Activated CD4-positive, CD25-positive, alpha-beta regulatory T cell treated with anti-CD3 and anti-CD28 coated beads, Interleukin-2, amount 50 U/mL, for 16 hours (primary cell): ENCODE results near the gene HMG20A.
"Not testable (repeated sequence)": the region's sequence is repeated elsewhere in the genome, so short reads cannot be mapped to it uniquely, and the experiment has no call there.

Experiments used
- DNase-seq: peaks from one replicate; pipeline ENCODE4 v3.0.0-alpha.2; 2020; ENCODE audit warnings: low read depth, low spot score

HMG20A gene

DNA sequence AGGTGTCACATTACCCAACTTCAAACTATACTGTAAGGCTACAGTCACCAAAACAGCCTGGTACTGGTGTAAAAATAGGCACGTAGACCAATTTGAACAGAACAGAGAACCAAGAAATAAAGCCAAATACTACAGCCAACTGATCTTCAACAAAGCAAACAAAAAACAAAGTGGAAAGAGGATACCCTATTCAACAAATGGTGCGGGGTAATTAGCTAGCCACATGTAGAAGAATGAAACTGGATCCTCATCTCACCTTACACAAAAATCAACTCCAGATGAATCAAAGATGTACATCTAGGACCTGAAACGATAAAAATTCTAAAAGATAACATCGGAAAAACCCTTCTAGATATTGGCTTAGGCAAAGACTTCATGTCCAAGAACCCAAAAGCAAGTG is 13.8 kb upstream of the HMG20A start:
- no peak for DNase-seq

DNA sequence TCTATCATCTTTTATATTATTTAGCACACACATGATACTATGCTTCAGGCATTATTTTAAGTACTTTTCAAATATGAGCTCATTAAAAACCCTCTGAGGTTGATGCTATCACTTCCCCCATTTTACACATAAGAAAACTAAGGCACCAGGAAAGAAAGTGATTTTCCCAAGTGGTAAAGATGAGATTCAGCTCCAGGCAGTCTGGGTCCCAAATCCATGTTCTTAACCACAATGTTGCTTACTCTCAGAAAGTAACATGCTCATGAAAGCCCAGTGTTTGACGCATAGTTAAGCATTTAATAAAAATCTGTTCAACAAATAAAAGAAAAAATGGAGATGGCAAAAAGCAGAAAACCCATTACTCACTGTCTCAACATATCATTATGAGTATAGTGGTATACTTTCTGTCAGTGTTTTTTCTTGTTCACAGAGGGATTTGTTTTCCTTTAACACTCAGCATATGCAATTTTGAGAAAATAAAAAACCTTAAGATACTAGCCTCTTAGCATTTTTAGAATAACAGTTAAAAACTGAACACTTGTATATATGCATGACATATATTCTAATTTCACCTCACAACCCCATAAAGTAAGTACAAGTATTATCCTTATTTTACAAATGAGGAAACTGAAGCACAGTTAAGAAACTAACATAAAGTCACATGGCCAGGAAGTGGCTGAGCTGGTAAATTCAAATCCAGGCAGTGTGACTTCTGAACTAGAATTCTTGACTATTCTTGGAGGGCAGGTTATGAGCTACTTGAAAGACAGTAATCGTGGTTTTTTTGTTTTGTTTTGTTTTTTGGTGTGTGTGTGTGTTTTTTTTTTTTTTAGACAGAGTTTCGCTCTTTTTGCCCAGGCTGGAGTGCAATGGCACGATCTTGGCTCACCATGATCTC is 11.2 kb upstream of the HMG20A start:
- DNase-seq: no peak

DNA sequence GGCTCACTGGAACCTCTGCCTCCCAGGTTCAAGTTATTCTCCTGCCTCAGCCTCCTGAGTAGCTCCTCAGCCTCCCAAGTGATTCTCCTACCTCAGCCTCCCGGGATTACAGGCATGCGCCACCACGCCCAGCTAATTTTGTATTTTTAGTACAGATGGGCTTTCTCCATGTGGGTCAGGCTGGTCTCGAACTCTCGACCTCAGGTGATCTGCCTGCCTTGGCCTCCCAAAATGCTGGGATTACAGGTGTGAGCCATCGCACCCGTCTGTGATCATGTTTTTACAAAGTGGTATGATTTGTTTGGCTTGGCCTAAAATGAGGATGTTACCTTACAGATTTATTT is 10.6 kb upstream of the HMG20A start:
- not testable (repeated sequence) for DNase-seq

DNA sequence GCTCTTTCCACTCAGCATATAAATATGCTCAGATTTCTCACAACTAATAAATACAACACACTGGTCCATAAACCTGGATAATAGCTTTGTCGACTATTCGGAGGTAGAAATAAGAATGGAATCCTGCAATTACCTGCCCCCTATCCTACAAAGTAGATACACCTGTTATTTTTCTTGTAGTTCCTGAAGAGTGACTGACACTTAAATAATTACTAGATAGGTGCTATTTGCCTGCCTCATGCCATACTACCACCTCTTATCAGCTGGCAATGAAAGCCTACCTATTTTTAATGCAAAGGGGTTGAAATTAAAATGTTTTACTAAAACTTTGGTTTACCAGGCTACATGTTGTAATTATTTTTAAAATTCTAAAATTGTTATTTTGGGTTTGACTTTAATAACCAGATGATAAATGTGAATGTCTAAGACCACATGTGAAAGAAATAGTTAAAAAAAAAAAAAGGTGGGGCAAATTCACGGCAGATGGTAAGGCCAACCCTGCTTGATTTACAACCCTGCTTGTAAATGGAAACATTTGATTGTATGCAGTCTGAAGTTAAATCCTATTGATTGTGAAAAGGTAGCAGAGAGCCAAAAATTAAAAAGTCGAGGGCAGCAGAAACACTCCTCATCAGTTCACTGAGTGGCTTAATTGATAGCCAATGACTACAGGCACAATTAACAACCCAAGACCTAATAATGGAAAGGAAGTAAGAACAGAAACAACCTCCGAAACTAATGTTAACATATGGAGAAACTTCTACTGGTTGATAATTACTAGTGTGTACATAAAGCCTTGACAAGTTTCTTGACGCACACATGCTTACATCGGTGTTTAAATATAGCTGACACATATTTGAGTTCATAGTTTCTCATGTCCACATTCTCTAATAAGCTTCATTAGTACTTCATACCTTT is 9.7 kb upstream of the HMG20A start:
- no peak for DNase-seq

DNA sequence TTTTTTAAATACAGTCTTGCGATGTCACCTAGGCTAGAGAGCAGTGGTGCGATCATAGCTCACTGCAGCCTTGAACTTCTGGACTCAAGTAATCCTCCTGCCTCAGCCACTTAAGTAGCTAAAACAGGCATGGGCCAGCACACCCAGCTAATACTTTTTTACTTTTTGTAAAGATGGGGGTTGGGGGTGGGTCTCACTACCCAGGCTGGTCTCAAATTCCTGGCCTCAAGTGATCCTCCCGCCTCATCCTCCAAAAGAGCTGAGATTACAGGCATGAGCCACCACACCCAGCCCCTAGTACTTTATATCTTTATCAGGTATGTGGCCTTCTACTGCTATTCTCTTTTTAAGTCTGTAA is 9.1 kb upstream of the HMG20A start:
- no peak for DNase-seq

DNA sequence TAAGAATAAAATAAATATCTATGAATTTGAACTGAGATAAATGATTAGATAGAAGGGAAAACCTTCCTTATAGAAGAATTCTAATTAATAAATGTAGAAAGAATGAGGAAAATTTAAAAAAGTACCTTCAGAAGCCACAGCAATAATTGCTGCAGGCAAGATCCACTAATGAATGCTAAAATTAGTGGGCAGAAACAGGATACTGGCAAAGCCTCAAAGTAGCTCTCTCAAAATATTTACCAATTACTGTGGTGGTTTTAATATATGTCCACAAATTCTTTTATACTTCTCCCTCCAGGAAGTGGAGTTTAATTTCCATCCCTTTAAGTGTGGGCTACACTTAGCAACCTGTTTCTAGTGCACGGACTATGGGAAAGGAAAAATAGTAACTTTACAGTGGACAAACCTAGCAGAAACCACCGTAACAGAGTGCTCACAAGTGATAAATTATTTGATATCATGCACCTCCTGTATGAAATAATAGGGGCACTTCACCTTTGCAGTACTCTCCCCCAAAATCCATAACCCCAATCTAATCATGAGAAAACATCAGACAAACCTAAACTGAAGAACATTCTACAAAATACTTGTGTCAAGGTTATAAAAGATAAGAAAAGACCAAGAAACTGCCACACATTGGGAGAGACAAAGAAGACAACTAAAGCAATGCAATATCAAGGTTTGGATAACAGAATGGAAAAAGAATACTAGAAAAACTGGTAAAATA is 7.6 kb upstream of the HMG20A start:
- no peak for DNase-seq

DNA sequence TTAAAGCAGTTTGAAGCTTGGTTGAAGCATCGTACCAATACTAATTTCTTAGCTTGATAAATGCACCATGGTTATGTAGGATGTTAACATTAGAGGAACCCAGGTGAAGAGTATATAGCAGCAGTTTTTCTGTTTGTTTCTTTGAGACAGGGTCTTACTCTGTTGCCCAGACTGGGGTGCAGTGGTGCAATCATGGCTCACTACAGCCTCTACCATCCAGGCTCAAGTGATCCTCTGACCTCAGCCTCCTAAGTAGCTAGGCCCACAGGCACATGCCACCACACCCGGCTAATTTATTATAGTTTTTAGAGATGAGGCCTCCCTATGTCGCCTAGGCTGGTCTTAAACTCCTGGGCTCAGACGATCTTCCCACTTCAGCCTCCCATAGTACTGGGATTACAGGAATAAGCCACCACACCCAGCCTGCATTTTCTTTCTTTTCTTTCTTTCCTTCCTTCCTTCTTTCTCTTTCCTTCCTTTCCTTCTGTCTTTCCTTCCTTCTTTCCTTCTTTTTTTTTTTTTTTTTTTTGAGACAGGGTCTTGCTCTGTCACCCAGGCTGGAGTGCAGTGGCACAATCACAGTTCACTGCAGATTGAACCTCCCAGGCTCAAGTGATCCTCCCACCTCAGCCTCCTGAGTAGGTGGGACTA is 6.9 kb upstream of the HMG20A start:
- DNase-seq: no peak

DNA sequence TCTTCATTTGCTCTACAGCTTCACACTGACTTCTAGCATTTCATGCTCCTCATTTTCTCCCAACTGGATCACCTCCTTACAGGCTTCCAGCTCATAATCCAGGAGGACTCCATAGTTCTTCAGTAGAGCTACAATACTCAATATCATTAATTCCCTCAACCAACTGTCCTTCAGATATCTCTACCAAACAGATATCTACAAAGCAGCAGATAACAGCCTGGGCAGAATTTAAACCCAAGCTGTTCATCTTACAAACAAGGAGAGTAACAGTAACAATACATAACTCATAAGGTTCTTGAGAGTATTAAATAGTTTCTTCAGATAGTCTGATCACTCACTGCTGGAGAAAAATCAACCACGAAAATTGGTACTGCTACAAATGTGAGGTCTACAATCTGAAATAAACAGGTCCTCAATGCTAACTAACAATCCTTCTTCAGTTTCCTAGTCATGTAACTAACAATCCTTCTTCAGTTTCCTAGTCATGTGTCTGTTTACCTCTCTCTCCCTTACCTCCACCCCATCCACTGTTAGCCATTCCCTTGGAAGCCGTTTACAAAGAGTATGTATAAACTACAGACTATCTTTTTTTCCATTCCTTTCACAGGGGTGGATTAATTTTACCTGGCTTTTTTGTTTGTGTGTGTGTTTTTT is 5.8 kb upstream of the HMG20A start:
- no peak for DNase-seq

DNA sequence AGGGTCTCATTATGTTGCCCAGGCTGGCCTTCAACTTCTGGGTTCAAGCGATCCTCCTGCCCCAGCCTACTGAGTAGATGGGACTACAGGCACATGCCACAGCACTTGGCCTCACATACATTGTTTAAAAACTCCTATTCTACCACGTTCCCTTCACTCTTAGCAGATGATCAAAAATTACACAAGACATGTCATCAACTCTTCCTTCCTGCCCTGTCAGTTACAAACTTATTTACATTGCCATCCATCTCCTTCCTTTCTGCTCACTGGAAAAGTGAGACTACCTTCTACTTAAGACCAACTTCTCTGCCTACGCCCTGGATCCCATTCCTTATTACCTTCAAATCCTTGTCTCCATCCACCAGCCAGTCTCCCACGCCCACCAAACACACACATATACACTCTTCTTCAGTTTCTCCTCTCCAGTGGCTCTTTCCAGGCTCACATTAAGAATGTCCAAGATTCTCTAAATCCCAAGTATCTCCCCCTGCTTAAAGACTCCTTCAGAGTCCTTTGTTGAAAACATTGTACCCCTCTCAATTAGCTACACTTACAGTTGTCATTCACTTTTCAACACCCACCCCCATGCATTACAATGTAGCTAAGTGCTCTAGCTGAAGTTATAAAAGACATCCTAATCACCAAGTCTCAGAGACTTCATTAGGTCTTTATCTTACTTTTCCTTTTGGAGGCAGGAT is 5.1 kb upstream of the HMG20A start:
- no peak for DNase-seq

DNA sequence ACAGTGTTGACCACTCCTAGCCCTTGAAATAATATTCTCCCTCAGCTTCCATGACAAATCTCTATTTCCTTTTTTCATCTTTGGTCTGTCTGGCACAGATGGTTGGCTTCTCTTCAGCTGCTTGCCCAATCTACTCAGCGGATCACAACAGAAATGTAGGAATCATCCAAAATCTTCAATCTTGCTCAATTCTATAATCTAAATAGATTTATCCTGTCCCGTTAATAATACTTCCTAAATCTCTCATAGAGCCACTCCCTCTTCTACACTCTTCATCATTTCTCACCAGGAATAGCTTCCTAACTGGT is 4.6 kb upstream of the HMG20A start:
- no peak for DNase-seq

DNA sequence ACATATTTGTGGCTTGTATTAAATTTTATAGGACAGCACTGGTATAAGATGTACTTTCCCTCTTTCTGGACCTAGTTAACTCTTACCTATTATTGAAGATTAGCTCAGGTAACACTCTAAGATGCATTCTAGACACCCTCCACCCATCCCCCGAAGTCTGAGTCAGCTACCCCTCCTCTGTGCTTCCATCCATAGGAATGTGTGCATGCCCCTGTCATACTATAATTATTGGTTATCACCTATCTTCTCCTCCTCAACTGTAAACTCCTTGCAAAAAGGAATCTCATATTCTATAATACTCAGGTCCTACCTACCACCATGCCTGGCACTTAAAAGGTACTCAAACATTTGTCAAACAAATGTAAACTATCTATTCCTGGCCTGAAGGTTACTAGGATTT is 3.7 kb upstream of the HMG20A start:
- no peak for DNase-seq

DNA sequence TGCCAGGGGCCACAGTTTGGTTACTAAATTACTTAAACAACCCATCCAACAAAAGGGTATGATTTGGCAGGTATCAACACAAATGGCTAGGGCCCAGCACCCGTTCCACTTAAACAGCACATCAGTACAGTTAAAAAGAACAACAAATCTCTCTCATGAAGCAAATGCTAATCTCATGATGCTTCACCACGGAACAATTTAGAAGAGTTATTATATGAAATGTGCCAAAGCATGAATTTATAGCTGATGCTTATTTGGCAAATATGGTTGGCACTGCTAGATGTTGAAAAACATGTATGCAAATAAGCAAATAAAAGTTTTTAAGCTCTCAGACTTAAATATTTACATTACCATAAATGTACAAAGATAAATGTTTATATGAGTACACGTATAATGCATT is 3.1 kb upstream of the HMG20A start:
- no peak for DNase-seq

DNA sequence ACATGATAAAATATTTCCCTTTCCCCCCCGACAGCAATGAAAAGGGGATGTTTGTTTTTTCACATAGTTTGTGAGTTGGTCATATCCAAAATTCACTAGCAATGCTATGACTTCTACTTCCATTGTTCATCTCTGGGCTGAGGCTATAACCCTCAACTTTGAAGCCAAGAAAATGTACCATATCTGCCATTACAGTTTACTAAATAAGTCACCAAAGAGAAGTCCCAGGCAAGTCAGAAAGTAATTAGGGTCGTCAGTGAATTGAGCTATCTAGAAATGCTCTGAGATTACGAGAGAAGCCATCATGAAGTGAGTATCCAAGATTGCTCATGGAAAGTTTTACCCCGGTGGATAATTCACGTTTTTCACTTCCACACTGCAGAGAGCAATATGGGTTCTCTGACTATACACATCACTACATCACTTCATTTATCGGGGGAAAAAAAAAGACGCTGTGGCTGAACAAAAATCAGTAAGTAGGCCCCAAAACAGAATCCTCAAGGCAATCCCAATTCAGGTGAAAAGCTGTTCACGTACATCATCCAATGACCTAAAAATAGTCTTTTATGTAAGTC is 2.2 kb upstream of the HMG20A start:
- DNase-seq: no peak

DNA sequence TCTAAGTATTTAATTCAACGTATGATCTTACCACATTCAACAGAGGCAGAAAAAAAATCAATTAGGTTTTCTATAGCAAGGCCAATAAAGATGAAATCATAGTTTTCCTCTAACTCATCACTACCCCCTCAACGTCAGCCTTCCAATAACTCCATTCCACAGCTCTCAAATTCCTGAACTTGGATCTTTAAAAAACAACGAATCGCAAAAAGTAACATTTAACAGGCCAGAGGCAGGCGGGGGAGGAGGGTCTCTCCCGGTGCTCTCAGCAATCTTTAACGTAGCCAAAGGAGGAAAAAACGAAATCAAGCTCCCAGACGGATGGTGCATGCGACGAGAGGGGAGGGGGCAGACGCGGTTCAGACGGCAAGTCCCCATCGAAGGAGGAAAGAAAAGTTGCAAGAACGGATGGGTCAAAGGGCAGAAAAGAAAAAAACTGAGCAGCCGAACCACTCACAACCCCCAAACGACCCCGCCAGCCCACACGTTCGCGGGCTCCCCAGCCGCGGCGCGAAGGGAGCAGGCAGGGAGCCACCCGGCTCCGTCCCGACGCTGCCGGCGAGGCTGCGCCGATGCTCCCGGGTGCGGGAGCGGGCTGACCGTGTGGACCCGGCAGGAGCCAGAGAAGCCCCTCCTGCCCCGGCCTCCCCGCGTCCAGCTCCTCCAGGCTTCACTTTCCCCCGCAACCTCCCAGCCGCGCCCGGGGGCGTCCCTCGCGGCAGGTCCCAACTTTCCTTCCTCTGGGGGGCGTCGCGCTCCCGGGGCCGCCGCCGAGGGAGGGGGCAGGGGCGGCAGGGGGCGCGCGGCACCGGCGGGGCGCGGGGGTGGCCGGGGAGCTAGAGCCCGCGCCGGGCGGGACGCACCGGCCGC is 1.5 kb upstream of the HMG20A start:
- no peak for DNase-seq

DNA sequence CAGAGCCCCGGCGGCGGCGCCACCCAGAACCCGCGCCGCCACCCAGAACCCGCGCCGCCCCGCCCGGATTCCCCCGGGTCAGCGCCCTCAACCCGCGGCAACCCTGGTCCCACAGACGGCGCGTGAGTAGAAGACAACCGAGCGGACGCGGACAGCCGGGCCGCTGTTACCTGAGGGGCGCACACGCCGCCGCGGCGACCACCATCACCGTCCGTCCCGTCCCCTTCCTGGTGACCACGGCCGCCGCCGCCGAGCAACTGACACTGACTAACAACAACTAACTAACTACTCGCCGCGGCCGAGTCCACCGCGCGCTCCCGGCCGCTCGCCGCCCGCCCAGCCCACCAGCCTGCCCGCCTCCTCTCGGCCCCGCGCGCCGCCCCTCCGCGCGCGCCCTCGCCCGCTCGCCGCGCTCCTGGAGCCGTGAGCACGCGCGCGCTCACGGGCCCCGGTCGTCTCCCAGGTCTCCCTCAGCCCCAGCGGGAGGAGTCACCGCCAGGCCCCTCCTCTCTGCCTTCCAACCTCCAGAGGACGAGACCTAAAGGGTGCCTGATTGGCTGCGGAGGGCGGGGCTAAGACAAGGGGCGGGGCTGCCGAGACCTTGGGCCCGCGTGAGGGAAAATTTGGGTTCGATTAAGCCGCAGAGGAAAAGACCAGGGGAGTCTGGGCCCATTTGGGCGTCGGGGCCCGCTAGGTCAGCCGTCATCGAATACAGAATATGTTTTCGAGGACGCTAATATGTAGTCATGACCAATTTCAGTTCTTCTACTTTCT is 665 bp upstream of the HMG20A start, which contains the start of gene PEAK1:
TSS of gene PEAK1 (minus strand) at position 269 of the 774 bp plus-strand sequence. CDS start 238,178 bp downstream, outside the sequence.
- DNase-seq: peak; percentile 98

DNA sequence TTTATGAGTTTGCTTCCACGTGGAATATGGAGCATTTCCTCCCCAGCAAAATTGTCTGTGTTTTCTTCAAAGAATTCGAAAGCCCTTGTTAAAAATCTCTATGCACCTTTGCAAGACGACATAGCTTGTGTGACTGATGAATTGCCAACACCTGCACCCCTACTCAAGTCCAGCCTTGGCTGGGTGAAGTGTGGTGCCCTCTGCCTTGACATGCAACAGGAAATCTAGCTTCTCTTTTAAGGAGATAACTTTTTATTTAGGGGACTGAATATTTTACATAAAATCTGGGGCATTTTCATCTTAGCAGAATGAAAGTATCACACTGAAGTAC is 647 bp downstream of the HMG20A start:
- DNase-seq: no peak

DNA sequence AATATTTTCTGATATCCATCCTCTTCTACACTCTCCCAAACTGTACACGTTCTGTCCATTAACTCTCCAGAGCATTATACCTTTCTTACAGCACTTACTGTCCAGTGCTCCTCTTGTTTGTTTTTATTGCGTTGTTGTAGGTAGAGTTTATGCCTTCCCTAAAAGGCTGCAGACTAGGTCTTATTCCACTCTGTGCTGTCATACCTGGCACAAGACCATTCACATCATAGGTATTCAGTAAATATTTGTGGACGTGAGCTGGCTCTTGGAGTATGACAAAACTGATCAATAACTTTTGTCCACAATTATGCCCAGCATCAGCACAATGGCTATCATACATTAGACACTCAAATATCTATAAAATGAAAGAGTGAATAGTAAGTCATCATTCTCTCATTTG is 4.4 kb downstream of the HMG20A start:
- DNase-seq: no peak

DNA sequence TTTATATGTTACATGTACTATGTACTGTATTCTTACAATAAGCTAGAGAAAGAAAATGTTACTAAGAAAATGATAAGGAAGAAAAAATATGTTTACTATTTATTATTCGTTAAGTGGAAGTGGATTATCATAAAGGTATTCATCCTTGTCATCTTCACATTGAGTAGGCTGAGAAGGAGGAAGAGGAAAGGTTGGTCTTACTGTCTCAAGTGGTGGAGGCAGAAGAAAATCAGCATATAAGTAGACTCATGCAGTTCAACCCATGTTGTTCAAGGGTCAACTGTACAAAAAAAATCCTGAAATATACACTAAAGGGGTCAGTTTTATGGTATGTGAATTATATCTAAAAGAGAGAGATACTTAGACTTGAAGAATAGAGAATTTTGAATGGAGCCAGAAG is 5.7 kb downstream of the HMG20A start:
- no peak for DNase-seq

DNA sequence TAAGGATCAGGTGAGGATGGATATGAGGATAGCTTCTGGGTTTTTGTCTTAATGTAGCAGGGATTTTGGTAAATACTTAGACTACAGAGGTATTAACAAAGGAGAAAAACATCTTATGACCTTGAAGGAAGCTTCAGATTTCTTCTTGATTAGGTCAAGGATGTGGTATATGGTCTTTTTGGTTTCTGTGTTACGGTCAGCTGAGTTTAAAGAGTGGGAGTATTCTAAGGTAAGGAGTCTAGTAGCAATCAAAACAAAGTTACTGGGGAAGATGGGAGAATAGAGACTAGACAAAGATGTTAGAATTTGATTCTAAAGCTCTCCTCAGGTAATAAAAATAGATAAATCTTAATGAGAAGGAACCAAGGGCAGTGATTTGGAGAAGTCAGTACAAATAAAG is 6.2 kb downstream of the HMG20A start:
- no peak for DNase-seq
